NCI-H774 (cell line): ENCODE measurements around the gene CHCT1.
"Not testable (repeated sequence)": the region's sequence is repeated elsewhere in the genome, so short reads cannot be mapped to it uniquely, and the experiment has no call there.

Experiments
- DNase-seq: peaks from one replicate; lab custom pipeline; 2025; lab: John Stamatoyannopoulos, UW

Gene CHCT1

DNA sequence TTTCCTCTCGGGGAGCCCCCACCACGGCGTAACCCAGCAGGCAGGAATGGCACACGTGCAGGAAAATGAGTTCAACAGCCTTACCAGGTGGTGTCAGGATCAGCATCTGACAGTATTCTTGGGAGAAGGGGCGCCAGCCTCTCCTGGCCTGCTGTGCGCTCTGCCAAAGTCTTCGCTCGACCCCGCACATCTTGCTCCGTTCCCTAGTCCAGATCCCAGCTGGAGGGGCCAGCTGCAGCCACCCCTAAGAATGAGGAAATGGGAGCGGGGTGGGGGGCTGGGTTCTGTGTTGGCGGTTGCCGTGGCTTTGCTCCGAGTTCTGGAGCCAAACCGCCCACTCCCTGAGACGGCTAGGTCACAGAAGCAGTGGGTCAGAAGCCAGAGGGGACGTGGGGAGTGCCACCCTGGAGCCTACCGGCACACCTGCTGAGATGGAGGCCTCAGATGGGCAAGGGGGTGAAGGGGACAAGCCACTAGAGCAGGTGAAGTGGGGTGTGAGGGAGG, at the start of gene CHCT1:
TSS of gene CHCT1 (plus strand) at position 328 of the 504 bp plus-strand sequence. CDS start at position 432, 104 bp downstream.
- no peak for DNase-seq

DNA sequence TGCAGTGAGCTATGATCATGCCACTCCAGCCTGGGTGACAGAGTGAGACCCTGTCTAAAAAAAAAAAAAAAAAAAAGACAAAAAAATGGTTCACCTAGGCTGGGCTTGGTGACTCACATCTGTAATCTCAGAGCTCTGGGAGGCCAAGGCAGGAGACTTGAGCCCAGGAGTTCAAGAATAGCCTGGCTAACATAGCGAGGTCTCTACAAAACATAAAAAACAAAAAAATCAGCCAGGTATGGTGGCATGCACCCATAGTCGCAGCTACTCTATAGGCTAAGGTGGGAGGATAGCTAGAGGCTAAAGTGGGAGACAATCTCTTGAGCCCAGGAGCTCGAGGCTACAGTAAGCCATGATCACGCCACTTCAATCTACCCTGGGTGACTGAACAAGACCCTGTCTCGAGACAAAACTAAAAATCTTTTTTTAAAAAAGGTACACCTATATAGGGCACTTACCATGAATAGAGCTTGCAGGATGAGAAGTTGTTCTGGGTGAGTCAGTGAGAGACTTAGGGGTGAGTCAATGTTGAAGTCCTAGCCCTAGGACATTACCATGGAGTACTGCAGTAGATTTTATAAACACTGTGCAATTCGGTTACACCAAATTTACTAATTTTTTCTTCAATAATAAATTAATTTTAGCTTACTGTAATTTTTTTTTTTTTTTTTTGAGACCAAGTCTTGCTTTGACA, 49.4 kb upstream of the CHCT1 start:
- DNase-seq = no peak

DNA sequence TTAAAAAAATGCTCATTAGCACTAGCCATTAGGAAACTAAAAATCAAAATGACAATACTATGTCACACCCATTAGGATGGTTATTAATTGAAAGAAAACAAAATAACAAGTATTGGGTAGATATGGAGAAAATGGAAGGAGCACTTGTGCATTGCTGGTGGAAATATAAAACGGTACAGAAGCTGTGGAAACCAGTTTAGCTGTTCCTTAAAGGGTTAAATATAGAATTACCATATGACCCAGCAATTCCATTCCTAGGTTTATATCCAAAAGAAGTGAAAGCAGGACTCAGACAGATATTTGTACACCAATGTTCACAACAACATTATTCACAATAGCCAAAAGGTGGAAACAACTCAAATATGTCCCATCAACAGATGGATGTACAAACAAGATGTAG, 44.1 kb upstream of the CHCT1 start:
- DNase-seq = not testable (repeated sequence)

DNA sequence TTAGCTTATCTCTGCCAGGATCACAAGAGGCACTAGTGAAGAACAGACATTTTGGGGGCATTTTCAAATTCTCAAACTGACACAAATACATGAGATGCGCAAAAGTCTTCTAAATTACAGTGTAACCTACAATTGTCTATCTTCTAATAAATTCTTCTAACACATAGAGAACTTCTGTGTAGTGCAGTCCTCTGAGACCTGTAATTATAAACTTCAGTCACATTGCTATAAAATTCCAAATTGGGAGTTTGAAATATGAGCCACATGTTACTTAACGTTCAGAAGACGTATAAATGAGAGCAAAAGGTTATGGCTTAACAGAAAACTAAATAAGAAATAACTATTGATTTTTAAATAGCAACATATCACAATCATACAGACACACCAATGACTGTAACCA, 42.8 kb upstream of the CHCT1 start:
- not testable (repeated sequence) for DNase-seq

DNA sequence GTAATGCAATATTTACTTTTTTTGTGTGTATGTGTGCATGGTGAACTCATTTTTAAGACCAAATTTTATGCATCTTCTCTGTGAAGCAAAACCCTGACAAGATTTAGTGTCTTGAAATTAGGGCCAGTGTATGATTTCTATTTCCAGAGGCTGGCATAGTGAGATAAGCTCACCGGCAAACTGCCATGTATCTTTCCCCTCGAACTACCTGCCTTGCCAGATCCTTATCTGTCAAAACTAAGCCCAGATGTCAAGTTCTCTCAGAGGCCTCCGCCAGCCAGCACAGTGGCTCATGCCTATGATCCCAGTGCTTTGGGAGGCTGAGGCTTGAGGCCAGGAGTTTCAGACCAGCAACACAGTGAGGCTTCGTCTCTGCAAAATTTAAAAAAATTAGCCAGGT, 40.3 kb upstream of the CHCT1 start:
- no peak for DNase-seq

DNA sequence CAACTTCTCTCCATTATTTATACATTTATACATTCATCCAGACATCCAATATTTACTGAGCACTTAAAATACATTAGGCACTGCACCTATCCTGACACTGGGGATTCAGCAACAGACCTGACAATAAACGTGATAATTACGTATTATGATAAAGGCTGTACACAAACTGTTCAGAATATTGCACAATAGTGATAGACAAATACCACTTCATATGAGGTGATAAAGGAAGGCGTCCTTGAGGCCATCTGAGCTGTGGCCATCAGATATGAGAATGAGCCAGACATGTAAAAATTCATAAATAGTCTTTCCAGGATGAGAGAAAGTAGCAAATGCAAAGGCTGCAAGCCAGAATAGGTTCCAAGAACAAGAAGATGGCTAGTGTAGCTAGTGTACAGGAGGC, 38.9 kb upstream of the CHCT1 start:
- peak; percentile 38 for DNase-seq

DNA sequence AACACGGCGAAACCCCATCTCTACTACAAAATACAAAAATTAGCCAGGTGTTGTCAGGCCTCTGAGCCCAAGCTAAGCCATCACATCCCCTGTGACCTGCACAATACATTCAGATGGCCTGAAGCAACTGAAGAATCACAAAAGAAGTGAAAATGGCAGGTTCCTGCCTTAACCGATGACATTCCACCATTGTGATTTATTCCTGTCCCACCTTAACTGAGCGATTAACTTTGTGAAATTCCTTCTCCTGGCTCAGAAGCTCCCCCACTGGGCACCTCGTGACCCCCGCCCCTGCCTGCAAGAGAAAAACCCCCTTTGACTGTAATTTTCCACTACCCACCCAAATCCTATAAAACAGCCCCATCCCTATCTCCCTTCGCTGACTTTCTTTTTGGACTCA, 37.4 kb upstream of the CHCT1 start:
- DNase-seq = not testable (repeated sequence)

DNA sequence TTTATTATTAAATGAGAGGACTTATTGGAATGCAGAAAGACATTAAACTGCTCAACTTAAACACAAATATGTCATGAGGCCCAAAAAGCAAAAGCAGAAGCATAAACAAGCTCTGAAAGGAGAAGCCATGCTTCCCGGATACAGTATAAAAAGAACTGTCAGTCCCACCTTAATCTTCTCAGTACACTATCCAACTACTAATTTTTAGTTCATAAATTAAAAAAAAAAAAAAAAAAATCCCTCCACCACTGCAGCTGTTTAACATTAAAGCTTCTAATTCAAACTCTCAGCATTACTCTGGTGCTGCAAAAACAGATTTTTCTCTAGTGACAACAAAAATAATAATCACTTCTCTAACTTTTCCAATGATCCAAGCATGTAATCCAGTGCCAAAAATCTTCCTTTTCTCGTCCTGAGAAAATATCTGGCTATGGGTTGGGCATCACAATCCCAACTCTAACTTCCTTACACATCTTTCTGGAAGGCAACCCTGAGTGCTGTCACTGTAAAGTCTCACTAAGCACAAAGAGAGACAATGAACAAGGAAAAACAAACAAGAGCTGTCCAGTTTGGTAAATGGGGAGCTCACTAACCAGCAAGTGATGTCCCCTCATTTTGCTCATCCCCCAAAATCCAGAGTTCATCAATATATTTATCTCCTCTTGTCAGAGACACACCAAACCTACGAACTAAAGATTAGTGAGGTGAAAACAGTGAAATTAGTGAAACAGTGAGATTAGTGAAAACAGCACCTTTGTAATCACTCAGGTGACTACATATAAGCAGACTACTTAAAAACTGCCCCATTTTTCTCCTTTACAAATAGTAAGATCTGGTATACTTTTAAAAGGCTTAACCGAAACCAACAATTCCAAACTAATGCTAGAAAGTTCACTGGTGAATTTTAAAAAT, 35.9 kb upstream of the CHCT1 start:
- no peak for DNase-seq

DNA sequence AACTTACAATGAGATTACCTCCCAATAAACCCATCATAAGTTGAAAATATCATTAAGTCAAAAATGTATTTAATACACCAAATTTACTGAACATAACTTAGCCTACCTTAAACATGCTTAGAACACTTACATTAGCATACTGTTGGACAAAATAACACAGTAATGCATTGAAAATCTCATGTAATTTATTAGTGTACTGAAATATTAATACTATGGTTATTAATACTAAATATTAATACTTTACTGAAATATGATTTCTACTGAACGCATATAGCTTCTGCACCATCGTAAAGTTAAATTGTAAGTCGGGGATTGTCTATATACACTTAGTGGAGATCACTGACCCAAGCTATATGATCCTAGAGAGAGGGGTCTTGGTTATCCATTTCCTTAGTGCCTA, 34.6 kb upstream of the CHCT1 start:
- DNase-seq = no peak

DNA sequence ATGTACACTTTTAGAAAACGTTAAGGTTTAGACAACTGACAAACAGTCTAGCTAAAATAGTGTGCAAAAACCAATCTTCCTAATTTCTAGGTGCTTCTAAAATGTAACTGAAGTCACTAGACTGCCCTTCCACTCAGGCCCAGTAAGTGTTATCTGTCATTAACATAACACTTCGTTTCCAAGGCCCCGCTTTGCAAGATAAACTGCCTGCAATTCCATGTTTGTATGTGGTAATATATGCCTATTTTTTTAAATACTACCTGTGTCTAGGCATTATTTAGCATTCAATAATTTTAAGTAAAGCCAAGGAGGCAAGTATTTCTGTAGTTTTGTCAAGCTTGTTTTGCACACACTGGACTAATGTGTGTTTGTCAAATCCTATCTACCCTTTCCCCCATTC, 33.5 kb upstream of the CHCT1 start:
- no peak for DNase-seq

DNA sequence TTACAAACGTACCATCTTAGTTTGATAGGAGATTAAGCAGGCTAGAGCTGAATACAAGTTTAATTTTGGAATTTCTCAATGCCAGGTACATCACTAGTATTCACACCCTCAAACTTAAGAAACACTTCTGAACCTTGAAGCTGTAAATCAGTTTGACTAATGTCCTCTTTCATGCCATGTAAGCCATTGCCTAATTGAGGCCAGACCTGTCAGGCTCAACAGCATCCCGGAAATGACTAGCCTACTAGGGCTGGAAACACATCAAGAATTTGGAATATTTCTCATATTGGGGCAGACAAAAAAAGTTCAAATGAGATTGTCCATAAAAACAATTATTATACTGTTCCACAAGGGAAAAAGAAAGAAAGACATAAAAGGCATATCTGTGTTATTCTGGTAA, 32.1 kb upstream of the CHCT1 start:
- DNase-seq = no peak

DNA sequence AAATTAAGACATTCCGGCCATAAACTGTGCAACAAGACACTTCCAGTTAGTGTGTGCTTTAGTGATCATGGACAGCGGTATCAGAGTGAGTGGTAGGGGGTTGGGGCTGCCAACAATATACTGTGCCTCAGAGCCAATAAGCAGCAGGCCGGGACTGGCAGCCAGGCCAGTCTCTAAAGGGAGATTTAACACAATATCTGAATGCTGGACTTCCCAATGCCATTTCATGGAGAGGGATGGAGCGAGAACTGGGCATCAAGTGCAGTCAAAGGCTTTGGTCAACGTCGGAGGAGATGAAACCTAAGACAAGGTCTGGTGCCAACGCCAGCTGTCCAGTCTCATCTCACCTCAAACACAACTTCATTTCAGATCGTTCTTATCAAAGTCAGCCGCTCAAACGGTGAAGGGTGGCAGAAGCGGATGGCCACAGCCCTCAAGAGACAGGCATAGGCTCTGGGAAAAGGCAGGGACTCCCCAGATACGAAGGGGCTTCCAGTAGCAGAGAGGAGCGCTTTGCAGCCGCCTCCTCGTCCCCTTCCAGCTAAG, 31.3 kb upstream of the CHCT1 start:
- DNase-seq = no peak

DNA sequence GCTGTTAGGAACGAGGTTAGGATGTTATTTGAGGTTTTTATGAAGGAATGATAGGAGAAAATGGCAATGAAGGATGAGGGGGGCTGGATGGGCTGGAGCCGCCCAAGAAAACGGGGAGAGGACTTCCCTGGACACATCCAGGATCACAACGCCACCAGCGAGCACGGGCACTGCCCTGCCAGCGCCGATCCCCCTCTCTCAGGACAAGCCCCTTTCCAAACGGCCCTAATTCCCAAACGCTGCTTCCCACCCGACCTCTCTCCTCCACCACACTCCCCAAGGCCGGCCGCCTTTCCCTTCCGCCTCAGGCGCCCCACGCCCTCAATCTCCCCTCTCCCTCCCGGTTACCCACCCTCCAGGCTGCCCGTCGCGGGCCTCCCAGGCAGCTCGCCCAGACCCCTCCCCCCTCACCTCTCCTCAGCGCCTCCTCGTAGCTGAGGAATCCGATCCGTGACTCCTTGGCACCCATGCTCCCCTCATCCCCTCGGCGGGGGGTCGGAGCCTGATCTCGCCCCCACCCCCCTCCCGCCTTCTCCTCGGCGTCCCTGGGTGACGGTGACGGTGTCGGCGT, 30.7 kb upstream of the CHCT1 start:
- no peak for DNase-seq

DNA sequence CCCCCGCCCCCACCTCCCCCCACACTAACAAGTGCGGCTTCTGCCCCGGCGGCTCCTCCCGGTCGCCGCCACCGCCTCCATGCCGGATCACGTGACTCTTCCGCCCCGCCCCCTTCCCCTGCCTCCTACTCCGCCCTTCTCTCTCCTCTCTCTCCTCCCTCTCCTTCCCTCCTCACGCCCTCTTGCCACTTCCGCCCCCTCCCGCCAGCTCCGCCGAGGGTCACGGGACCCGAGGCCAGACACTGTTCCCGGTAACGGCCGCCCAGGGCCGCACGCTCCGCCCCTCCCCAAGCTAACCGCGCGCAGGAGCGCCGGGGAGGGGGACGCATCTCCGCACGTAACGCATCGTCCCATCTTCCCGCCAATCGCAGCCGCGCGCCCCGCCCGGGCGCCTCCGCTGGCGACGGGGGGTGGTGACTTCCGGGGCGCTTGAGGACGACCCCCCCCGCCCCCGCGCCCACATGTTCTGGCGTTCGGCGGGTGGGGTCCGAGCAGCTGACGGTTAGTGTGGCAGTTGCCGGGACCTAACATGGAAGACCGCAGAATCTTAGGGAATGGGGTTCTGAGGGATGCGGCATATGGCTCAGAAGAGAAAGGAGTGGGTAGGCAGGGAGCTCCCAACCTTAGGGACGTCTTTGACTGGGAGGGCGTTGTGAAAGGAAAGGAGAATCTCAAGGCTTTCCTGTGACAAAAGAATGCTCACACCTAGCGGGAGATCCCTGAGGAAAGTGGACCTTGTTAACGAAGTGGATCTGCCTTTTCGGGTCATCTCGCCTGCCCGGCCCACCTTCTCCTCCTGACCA, 30.0 kb upstream of the CHCT1 start, which contains the start of gene USP32:
TSS of gene USP32 (minus strand) at position 92 of the 803 bp plus-strand sequence. CDS start 194 bp downstream, outside the sequence.
- peak; percentile 99 for DNase-seq

DNA sequence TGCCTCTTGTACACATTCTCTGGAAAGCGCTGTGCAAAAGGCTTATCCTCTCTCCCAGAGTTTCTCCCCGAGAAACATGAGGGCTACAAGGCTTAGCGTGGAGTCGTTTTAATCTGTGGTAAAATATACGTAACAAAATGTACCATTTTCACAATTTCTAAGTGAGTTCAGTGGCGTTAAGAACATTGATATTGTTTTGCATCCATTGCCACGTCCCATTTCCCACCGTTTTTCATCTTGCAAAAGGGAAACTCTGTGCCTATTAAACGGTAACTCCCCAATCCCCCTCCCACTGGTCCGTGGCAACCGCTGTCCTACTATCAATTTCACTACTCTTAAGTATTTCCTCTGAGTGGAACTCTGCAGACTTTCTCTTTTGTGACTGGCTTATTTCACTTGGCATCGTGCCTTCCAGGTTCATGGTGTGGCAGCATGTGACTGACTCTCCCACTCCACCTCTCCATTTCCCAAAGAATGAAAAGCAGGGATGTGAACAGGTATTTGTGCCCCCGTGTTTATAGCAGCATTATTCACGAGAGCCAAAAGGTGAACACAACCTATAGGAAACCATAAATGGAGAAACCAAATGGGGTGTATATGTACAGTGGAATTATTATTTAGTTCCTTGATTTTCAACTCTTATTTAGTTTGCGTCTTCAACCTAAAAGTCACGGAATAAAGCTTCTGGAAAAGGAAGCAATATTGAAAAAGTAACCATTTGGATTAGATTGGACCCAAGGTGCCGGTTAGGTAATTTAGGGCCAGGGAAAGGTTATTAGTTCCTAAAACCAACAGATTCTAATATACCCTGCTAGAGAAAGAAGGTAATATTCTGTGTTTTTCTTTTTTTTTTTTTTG, 29.2 kb upstream of the CHCT1 start:
- DNase-seq = peak; percentile 59

DNA sequence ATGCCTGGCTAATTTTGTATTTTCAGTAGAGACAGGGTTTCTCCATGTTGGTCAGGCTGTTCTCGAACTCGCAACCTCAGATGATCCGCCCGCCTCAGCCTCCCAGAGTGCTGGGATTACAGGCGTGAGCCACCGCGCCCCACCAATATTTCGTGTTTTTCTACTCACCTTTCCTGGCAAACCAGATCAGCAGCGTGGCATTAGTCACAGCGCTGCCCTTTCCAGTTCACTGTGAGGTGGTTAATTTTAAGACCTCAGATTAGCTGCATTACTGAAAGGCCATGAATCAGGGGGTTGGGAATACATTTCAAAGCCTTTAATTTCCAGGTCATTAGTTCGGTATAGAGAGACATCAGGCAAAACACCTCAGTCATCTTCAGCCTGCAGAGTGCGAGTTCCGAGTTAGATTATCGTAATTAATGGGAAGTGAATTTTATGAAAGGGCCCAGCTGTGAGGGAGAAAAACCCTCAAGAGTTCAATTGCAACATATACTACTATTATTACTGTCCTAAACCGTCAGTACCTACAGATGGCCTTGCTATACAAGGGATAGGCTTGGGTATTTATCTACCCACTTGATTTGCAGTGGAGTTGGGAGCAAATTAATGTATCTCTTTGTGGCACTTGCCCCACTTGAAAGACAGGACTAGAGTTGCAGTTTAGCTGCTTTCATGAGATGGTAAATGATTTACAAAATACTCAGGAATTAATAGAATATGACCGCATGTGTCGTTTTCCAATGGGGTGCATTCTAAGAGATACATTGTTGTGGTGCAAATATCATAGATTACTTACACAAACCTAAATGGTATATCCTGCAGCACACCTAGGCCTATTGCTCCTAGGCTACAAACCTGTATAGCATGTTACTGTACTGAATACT, 28.2 kb upstream of the CHCT1 start:
- no peak for DNase-seq

DNA sequence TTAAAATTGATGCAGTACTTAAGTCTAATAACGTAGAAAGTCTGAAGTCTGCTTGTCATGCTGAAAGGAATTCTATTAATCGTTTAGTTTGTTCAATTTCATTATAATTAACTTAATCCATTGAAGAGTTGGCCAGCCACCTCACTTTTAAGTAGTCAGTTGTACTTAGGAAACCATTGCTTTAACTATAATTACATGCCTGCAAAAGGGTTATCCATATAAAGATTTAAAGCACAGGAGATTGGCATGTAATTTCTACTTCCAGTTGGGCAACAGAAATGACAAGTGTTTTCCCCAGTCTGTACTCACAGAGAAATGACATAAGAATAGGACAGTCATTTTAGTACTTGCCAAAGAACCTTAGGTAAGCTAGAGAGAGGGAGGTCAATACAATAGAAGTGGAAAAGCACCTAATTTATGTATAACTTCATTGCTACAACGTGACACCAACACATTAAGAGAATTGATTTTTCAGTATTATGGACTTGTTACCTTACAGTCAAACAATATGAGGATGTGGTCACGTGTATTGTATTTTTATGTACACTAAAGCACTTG, 26.7 kb upstream of the CHCT1 start:
- DNase-seq = peak; percentile 66

DNA sequence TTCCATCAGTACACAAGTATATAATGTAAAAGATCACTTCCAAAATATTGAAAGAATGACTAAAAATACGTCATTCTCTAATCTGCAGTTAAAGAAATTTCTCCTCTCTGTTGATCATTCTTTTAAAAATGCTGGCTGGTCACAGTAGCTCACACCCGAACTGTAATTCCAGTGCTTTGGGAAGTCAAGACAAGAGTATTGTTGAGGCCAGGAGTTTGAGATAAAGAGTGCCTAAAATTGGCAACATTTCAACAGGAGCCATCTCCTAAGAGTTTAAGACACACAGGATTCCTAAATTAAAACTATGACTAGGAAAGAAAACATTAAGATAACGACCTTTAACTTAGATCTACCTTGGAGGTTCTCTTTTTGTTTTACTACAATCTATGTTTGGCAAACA, 25.9 kb upstream of the CHCT1 start:
- no peak for DNase-seq
